SK-N-MC (cell line): Measurements from ENCODE around the gene INPP5D.

Experiments
- EZH2 ChIP-seq: fragments of 200-600 bp; sonication (generic); IDR thresholded peaks from one replicate; pipeline ENCODE4 v1.6.1; 2017; ENCODE audit warnings: antibody characterized with exemption
- FOXP2 ChIP-seq: optimal IDR thresholded peaks from 2 replicates; pipeline ENCODE3; 2011; ENCODE audit warnings: mild to moderate bottlenecking, moderate library complexity; ENCODE audit not compliant: insufficient read depth; ENCODE audit errors: extremely low read length, control extremely low read depth
- POLR2AphosphoS5 ChIP-seq: IDR thresholded peaks from 2 replicates; pipeline ENCODE4 v1.6.1; 2012; ENCODE audit warnings: mild to moderate bottlenecking, low read depth, low read length, borderline replicate concordance

DNA sequence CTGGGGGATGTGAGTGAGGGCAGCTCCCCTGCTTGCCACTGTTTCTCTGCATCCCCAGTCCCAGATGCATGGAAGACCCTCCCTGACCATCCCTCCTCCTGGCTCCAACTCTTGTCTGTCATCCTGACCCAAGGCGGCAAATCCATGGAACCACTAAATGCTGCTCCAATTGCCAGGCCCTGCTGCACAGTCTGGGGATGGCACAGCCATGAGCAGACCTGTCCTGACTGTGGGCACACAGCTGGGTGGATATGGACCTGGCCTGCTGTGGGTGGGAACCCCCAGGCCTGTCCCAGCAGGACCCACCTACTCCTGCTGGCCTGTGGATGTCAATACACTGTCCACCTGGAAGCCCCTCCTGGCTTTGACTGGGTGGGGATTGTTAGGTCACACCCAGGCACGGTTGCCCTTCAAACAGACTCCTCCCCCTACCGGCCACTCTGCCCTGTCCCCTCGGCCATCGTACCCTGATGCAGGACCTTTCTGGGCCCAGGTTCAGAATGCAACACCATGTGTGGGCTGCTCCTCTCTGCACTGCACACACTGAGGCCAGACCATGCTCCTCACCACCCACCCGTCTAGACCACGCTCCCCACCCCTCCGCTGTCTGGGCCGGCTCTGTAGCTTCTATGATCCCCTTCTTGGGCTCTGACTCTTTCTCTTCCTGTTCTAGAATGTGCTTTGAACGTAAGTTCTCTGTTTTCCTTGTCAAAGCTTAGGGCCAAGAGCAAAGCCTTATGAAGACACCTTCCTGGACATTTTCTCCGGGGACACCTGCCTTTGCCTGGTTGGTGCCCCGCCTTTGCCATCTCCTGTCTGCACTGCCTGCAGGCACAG is 57.9 kb downstream of the INPP5D start:
- TF ChIP-seq POLR2AphosphoS5 (no peak), EZH2 (no peak), FOXP2 (no peak)
